ENCODE data around the gene SNRNP70.

DNA sequence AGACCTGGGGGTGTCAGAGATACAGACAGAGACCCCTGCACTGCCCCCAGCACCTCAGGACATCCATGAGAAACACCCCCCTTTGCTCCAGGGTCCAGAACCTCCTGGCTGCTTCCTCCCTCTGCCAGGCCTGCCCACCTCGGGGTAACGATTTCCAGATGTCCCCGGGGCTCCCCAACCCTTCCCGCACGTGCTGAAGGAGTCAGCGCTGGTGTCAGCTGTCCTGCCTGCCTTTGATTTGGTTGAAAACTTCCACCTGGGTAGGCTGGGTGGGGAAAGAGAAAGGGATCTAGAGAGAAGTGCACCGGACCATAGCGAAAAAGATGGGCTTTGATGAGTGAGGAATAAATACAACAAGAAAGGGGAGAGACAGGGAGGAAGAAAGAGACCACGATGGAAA lies 26.2 kb upstream of the SNRNP70 start:
- TF ChIP-seq, protein P1, sequence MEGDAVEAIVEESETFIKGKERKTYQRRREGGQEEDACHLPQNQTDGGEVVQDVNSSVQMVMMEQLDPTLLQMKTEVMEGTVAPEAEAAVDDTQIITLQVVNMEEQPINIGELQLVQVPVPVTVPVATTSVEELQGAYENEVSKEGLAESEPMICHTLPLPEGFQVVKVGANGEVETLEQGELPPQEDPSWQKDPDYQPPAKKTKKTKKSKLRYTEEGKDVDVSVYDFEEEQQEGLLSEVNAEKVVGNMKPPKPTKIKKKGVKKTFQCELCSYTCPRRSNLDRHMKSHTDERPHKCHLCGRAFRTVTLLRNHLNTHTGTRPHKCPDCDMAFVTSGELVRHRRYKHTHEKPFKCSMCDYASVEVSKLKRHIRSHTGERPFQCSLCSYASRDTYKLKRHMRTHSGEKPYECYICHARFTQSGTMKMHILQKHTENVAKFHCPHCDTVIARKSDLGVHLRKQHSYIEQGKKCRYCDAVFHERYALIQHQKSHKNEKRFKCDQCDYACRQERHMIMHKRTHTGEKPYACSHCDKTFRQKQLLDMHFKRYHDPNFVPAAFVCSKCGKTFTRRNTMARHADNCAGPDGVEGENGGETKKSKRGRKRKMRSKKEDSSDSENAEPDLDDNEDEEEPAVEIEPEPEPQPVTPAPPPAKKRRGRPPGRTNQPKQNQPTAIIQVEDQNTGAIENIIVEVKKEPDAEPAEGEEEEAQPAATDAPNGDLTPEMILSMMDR (IDR thresholded peaks at IDR 0.05): no peak
- TF ChIP-seq POLR2A (IDR thresholded peaks at IDR 0.05): no peak
